Endothelial cell of umbilical vein (primary cell): ENCODE data around the gene TMEM184B. TPM values are rescaled to one million over a fixed set of nuclear protein-coding genes. Genes with fewer than 3 reads are reported as not detected.

Experiments used
- BruUV-seq: library from RNA; stranded (reverse); fragments of 400-500 nt; replicated peaks from 2 replicates; lab custom pipeline; 2021; lab: Mats Ljungman, UMichigan
- CTCF ChIA-PET: fragments of 300-600, 350-600 bp; sonication (Branson Sonifier 250); formaldehyde crosslinking; loops from one replicate; lab custom pipeline; 2021; ENCODE audit warnings: antibody characterized with exemption, inconsistent platforms; lab: Charles Lee
- POLR2A ChIA-PET: fragments of 300-600, 350-600 bp; sonication (Branson Sonifier 250); formaldehyde crosslinking; loops from one replicate; lab custom pipeline; 2021; ENCODE audit warnings: antibody characterized with exemption, inconsistent platforms; lab: Charles Lee
- DNase-seq: peaks from one replicate; pipeline ENCODE4 v3.0.0-alpha.2; 2011; ENCODE audit warnings: low read depth, low spot score
- FAIRE-seq: peaks from 2 replicates; lab custom pipeline; 2011; peaks lifted over from hg19 to GRCh38; lab: Jason Lieb, UNC
- H2AFZ ChIP-seq: 2 replicates; pipeline ENCODE4 v1.6.0; 2012; ENCODE audit warnings: low read depth, low read length, control low read depth, inconsistent platforms
- H3K27ac ChIP-seq: 2 replicates; pipeline ENCODE4 v1.5.1; 2011; ENCODE audit warnings: low read depth, mild to moderate bottlenecking, control low read depth, low read length, moderate library complexity; ENCODE audit not compliant: insufficient read depth
- H3K27me3 ChIP-seq, 2 experiments: 2 replicates each; pipeline versions ENCODE4 v1.6.0 to v1.6.1; 2011; ENCODE audit warnings: low read length in 2 of 2, mixed read lengths in 1 of 2; ENCODE audit not compliant: control insufficient read depth in 2 of 2, insufficient read depth in 2 of 2
- H3K36me3 ChIP-seq, 2 experiments: 2 replicates in 1 of 2; 3 replicates in 1 of 2; pipeline ENCODE4 v1.5.1; 2011; ENCODE audit warnings: low read length in 2 of 2, mild to moderate bottlenecking in 1 of 2, moderate library complexity in 1 of 2; ENCODE audit not compliant: control insufficient read depth in 2 of 2, insufficient read depth in 2 of 2; ENCODE audit errors: extremely low read depth in 1 of 2
- H3K4me1 ChIP-seq: 3 replicates; pipeline ENCODE4 v1.5.1; 2011; ENCODE audit warnings: mild to moderate bottlenecking, low read length; ENCODE audit not compliant: control insufficient read depth, insufficient read depth; ENCODE audit errors: extremely low read depth
- H3K4me2 ChIP-seq: 2 replicates; pipeline ENCODE4 v1.6.1; 2011; ENCODE audit warnings: low read length, control low read depth, mixed read lengths; ENCODE audit not compliant: insufficient read depth
- H3K4me3 ChIP-seq, 3 experiments: fragments of 200-600 bp in 1 of 3; sonication (generic), shearing (Covaris generic) in 1 of 3; replicated peaks in 1 of 3; 2 replicates each; pipeline ENCODE4 v1.5.1; 2011 to 2016; ENCODE audit warnings: control low read depth in 3 of 3, low read length in 3 of 3, mild to moderate bottlenecking in 2 of 3, inconsistent platforms in 1 of 3, low read depth in 1 of 3, moderate library complexity in 1 of 3; ENCODE audit not compliant: insufficient read depth in 1 of 3
- H3K79me2 ChIP-seq: 2 replicates; pipeline ENCODE4 v1.6.0; 2012; ENCODE audit warnings: low read length, inconsistent platforms; ENCODE audit not compliant: control insufficient read depth, insufficient read depth
- H3K9ac ChIP-seq: replicated peaks from 2 replicates; pipeline ENCODE3; 2011; ENCODE audit warnings: low read length, control low read depth; ENCODE audit not compliant: insufficient read depth; ENCODE audit errors: extremely low read depth
- H3K9me1 ChIP-seq: replicated peaks from 3 replicates; pipeline ENCODE4 v1.6.0; 2011; ENCODE audit warnings: mild to moderate bottlenecking, low read length; ENCODE audit not compliant: control insufficient read depth, insufficient read depth; ENCODE audit errors: extremely low read depth
- H3K9me3 ChIP-seq: replicated peaks from 2 replicates; pipeline ENCODE4 v1.5.1; 2012; ENCODE audit warnings: low read length, inconsistent platforms; ENCODE audit not compliant: control insufficient read depth, insufficient read depth
- H4K20me1 ChIP-seq: replicated peaks from 2 replicates; pipeline ENCODE3; 2011; ENCODE audit warnings: mild to moderate bottlenecking, low read length; ENCODE audit not compliant: control insufficient read depth, insufficient read depth; ENCODE audit errors: extremely low read depth
- CTCF ChIP-seq, 2 donors: IDR thresholded peaks; 1 replicate in 1 of 2; 2 replicates in 1 of 2; pipeline ENCODE4 v1.5.1; 2011; ENCODE audit warnings: low read length in 2 of 2, mild to moderate bottlenecking in 2 of 2, moderate library complexity in 2 of 2, control low read depth in 1 of 2, inconsistent platforms in 1 of 2, low read depth in 1 of 2; ENCODE audit not compliant: insufficient read depth in 1 of 2; ENCODE audit errors: extremely low read depth in 1 of 2
- EZH2 ChIP-seq: IDR thresholded peaks from 2 replicates; pipeline ENCODE4 v1.6.1; 2012; ENCODE audit warnings: borderline replicate concordance, low read depth, mild to moderate bottlenecking, moderate library complexity, low read length, inconsistent platforms; ENCODE audit not compliant: severe bottlenecking
- FOS ChIP-seq: IDR thresholded peaks from 2 replicates; pipeline ENCODE4 v1.6.1; 2011; ENCODE audit warnings: mild to moderate bottlenecking, low read length, moderate library complexity, borderline replicate concordance; ENCODE audit not compliant: insufficient read depth
- GATA2 ChIP-seq: IDR thresholded peaks from 2 replicates; pipeline ENCODE4 v1.7.0; 2011; ENCODE audit warnings: low read depth, mild to moderate bottlenecking, moderate library complexity, mixed read lengths, low read length; ENCODE audit not compliant: insufficient read length, insufficient read depth
- JUN ChIP-seq: IDR thresholded peaks from 2 replicates; pipeline ENCODE4 v1.6.1; 2011; ENCODE audit warnings: borderline replicate concordance, low read depth; ENCODE audit not compliant: insufficient read length, insufficient read depth
- MYC ChIP-seq: IDR thresholded peaks from one replicate; pipeline ENCODE4 v1.6.1; 2011; ENCODE audit warnings: mild to moderate bottlenecking, low read depth, low read length
- POLR2A ChIP-seq: IDR thresholded peaks from 2 replicates; pipeline ENCODE4 v1.6.1; 2012; ENCODE audit warnings: low read depth, mild to moderate bottlenecking, control low read depth, low read length
- POLR2AphosphoS5 ChIP-seq: IDR thresholded peaks from 2 replicates; pipeline ENCODE4 v1.6.1; 2012; ENCODE audit warnings: low read depth, mild to moderate bottlenecking, control low read depth, low read length, moderate library complexity; ENCODE audit not compliant: insufficient read depth
- dilution Hi-C: fragments of 300-500 bp; cut with MboI; formaldehyde crosslinking; loops from one replicate; pipeline ENCODE4 v1.15.0; 2019; ENCODE audit warnings: low sequenced_read_pairs; ENCODE audit not compliant: extremely low pct_ligation_motif_present
- intact Hi-C: fragments of 100-400 bp; cut with micrococcal nuclease; formaldehyde crosslinking; loops from one replicate; pipeline ENCODE4 v1.10.0; 2022
- polyA plus RNA-seq, 4 experiments: library from polyadenylated mRNA; depleted of rRNA in 3 of 4; stranded (reverse) in 3 of 4; unstranded in 1 of 4; fragments of >200 nt; gene quantifications; 2 replicates each; pipeline versions ENCODE4 v1.2.1 to v1.2.3, GENCODE V29; 2011 to 2012; ENCODE audit warnings: missing spikeins in 1 of 4
- total RNA-seq: library from RNA; stranded (reverse); gene quantifications from 2 replicates; pipeline ENCODE4 v1.2.3, GENCODE V29; 2021
- TF ChIP-seq, protein P1 (sequence below): IDR thresholded peaks from 2 replicates; pipeline ENCODE4 v1.6.1; 2011; ENCODE audit not compliant: insufficient read depth, insufficient read length

TMEM184B gene
- total and polyA plus RNA-seq, 2 donors (not counting 3 experiments of a cell fraction or from before 2014, with no cell fraction given), result 72.5 to 96.6 TPM

DNA sequence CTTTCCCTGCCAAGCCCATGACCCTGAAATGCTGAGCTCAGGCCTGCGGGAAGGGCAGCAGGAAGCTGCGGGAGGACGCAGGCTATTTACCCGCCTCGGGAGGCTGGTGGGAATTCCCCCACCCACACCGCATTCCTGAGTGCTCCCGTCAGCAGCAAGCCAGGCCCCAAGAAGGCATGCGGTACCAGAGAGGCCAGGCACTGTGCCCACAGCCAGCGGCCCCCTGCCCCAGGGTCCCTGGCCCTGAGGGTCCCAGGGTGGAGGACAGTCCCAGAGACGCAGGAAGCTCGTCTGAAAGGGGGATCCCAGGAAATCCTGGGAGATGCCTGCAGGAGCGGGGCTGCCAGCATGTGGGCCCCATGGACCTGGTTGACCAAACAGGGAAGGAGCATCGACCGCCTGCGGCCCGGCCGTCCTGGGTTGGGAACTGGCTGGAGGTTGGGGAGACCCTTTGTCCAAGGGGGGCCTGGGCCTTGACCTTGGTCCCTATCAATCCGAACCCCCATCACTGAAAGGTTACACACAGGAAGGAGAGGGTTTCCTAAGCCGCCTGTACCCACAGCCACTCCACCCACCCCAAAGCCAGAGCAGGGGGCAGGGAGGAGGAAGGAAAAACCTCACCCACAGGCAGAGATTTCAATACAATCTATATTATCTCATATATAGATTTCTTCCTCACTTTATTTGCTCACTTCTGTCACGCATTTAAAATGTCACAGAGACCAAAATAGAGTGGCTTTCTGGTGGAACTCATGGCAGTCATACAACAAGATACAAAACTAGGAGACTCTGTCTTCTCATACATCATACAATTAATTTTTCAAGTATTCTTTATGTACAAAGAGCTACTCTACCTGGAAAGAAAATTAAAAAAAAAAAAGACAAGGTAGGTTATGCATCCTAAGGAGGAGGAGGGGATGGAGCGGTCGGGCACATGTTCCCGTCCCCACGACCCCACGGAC lies 53.9 kb downstream of the TMEM184B start:
- ChIA-PET POLR2A (interaction anchor here (0.8 to 1.5 kb wide), 4 partner anchors 9 to 17 kb away, joined by 3 to 4 read pairs (median 3); partner anchors contain the start of gene MAFF), CTCF (interaction anchor here (0.6 to 5.6 kb wide), 12 partner anchors 11 to 167 kb away, joined by 3 to 44 read pairs (median 4); partner anchors contain the start of gene MAFF)
- intact Hi-C loops (loop anchor here (1.0 to 5.0 kb wide), 3 partner anchors 9 to 98 kb away; partner anchors contain the start of gene CSNK1E), dilution Hi-C loops (no loop called here)
- H3K4me2 ChIP-seq, result peak overlapping the region; percentile 3
- BruUV-seq, result TSS peak; percentile 28
- DNase-seq (peak; percentile 94), FAIRE-seq (peak; percentile 94)
- peaks cover 10 to 25% of the 10 kb centered on the region in 2 experiments for H3K36me3 ChIP-seq
- H2AFZ ChIP-seq, result no peak overlapping the region
- peak overlapping the region; percentile 78 for H3K9ac ChIP-seq
- peaks cover 43% of the 10 kb centered on the region for H3K4me1 ChIP-seq
- H3K27ac ChIP-seq, result peak overlapping the region; percentile 98
- H3K4me3 ChIP-seq, result no peak overlapping the region
- TF ChIP-seq EZH2 (no peak), CTCF (IDR thresholded peaks at IDR 0.05; ENCODE audit: extremely low read depth in 1 of 2, insufficient read depth in 1 of 2, low read depth in 1 of 2, low read length in 2 of 2) (no peak), POLR2AphosphoS5 (peak; percentile 71), JUN (peak; percentile 46), MYC (peak; percentile 64), POLR2A (no peak), FOS (peak; percentile 62), GATA2 (peak; percentile 37)
- TF ChIP-seq, protein P1, sequence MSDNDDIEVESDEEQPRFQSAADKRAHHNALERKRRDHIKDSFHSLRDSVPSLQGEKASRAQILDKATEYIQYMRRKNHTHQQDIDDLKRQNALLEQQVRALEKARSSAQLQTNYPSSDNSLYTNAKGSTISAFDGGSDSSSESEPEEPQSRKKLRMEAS, result peak; percentile 56
- H3K9me3 ChIP-seq, result no peaks in the 10 kb centered on the region
- no peaks in the 10 kb centered on the region for H3K27me3 ChIP-seq
- H3K9me1 ChIP-seq, result no peaks in the 10 kb centered on the region
- H4K20me1 ChIP-seq, result no peaks in the 10 kb centered on the region
- H3K79me2 ChIP-seq, result peaks cover 6% of the 10 kb centered on the region
